Stomach (tissue), 9 donors: ENCODE results near the gene BNIP3. TPM values are rescaled to one million over a fixed set of nuclear protein-coding genes. Genes with fewer than 3 reads are reported as not detected.

Experiments
- DNase-seq, 2 donors: peaks; one replicate each; pipeline versions ENCODE4 v3.0.0 to v3.0.0-alpha.2; 2013 to 2019
- H3K27ac ChIP-seq, 5 donors: fragments of 200-600 bp in 4 of 5; sonication (generic) in 4 of 5; one replicate each; pipeline ENCODE4 v1.5.1; 2013 to 2019; ENCODE audit warnings: mild to moderate bottlenecking in 1 of 5, moderate library complexity in 1 of 5
- H3K27me3 ChIP-seq, 3 donors: fragments of 200-600 bp; sonication (generic); one replicate each; pipeline ENCODE4 v1.5.1; 2017 to 2019; ENCODE audit warnings: mixed run types in 1 of 3
- H3K36me3 ChIP-seq, 4 donors: fragments of 200-600 bp; sonication (generic); 1 replicate in 3 of 4; 2 replicates in 1 of 4; pipeline ENCODE4 v1.5.1; 2016 to 2019
- H3K4me1 ChIP-seq, 4 donors: fragments of 200-600 bp; sonication (generic); one replicate each; pipeline ENCODE4 v1.5.1; 2016 to 2019
- H3K4me3 ChIP-seq, 4 donors: fragments of 200-600 bp; sonication (generic) in 3 of 4; one replicate each; pipeline ENCODE4 v1.5.1; 2016 to 2019; ENCODE audit warnings: mild to moderate bottlenecking in 1 of 4
- H3K9me3 ChIP-seq, 4 donors: fragments of 200-600 bp; sonication (generic); one replicate each; pipeline ENCODE4 v1.5.1; 2016 to 2019
- CTCF ChIP-seq, 7 experiments: fragments of 450-650 bp in 4 of 7; fragments of 200-600 bp in 3 of 7; sonication (generic) in 3 of 7; IDR thresholded peaks; one replicate each; pipeline ENCODE4 v1.5.1; 2016 to 2019; ENCODE audit warnings: antibody characterized with exemption in 7 of 7, control low read depth in 2 of 7, mild to moderate bottlenecking in 1 of 7
- EP300 ChIP-seq: sonication (generic); formaldehyde crosslinking; IDR thresholded peaks from one replicate; pipeline ENCODE4 v1.6.1; 2017; ENCODE audit warnings: antibody characterized with exemption
- POLR2A ChIP-seq, 4 donors: fragments of 450-650 bp; IDR thresholded peaks; one replicate each; pipeline ENCODE4 v1.6.1; 2016; ENCODE audit warnings: antibody characterized with exemption in 4 of 4, control low read depth in 2 of 4, mild to moderate bottlenecking in 1 of 4, moderate library complexity in 1 of 4
- POLR2AphosphoS5 ChIP-seq, 3 donors: sonication (generic); formaldehyde crosslinking; IDR thresholded peaks; one replicate each; pipeline ENCODE4 v1.6.1; 2016; ENCODE audit warnings: antibody characterized with exemption in 3 of 3
- WGBS, 5 donors: extraction: QIAGEN DNeasy Blood & Tissue Kit in 3 of 5; methylation state at CpG; one replicate each; pipeline versions ENCODE4 v1.1.5 to v1.1.7; 2013 to 2018; 5-methylcytosine and 5-hydroxymethylcytosine counted together
- intact Hi-C: fragments of 100-400 bp; cut with DNase I; formaldehyde crosslinking; loops from one replicate; pipeline ENCODE4 v1.15.1; 2023; ENCODE audit warnings: low total_unique reads
- polyA plus RNA-seq, 3 donors: library from polyadenylated mRNA; stranded (reverse); fragments of 200-250 nt; gene quantifications; one replicate each; pipeline ENCODE4 v1.2.3, GENCODE V29; 2013
- total RNA-seq, 5 donors: library from RNA; depleted of rRNA; stranded (reverse); fragments of >200 nt; gene quantifications; one replicate each; pipeline versions ENCODE4 v1.1.0 to v1.2.3, GENCODE V29; 2014 to 2016
- donor health status: healthy with polysubstance abuse.
- donor health status: Bipolar disorder and iron deficiency.
- donor health status: healthy.

Gene BNIP3
- total and polyA plus RNA-seq, 8 donors: 9.8 to 81.7 (median 22.0) TPM

DNA sequence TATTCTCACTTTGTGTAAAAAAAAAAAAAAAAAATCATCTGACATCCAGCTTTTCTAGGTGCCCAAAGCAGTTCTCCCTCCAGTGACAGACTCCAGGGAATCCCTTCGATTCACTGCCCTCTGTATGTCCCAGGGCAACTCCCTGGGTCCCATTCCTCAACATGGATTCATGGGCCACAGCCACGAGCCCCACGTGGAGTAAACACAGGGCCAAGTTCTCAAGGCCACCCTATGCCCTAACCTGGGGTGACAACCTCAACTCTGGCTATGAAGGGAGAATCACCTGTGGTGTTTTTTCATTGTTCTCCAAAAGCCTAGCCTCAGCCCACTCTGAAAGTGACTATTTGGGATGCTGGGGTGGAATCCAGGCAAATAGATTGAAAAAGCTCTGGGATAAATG lies 3.4 kb downstream of the BNIP3 start:
- no peak for DNase-seq
- Histone ChIP-seq H3K4me1 (peaks cover 16 to 52% (median 38%) of the 10 kb centered on the region in 4 donors), H3K9me3 (no peaks in the 10 kb centered on the region), H3K27ac (no peak overlapping the region), H3K36me3 (peaks cover 0 to 5% (median 2%) of the 10 kb centered on the region in 4 donors), H3K4me3 (no peak overlapping the region), H3K27me3 (peaks cover 0 to 10% (median 6%) of the 10 kb centered on the region in 3 donors)
- no peak for TF ChIP-seq CTCF (IDR thresholded peaks at IDR 0.05)
- no peak for TF ChIP-seq POLR2AphosphoS5 (IDR thresholded peaks at IDR 0.05)
- no peak for TF ChIP-seq POLR2A (IDR thresholded peaks at IDR 0.05)
- no peak for TF ChIP-seq EP300
- intact Hi-C loops: no loop called here
- WGBS, 5 donors: 62 to 77% (median 68%) methylated on average over 3 of the region's 3 CpGs

GRCh38 chr10:131977323-131978096 lies 4.2 kb downstream of the BNIP3 start:
- 69 to 78% (median 75%) methylated on average over 13 of the region's 13 CpGs for WGBS, 5 donors
- Histone ChIP-seq H3K27me3 (peaks cover 0 to 8% (median 4%) of the 10 kb centered on the region in 3 donors), H3K4me1 (peaks cover 16 to 58% (median 39%) of the 10 kb centered on the region in 4 donors), H3K9me3 (no peaks in the 10 kb centered on the region), H3K4me3 (no peak overlapping the region), H3K36me3 (peaks cover 0 to 9% (median 8%) of the 10 kb centered on the region in 4 donors), H3K27ac (no peak overlapping the region)
- DNase-seq: peak in 1 of 2 donors; percentile 47
- intact Hi-C loops: no loop called here
- no peak for TF ChIP-seq EP300
- TF ChIP-seq POLR2A (IDR thresholded peaks at IDR 0.05): no peak
- no peak for TF ChIP-seq CTCF (IDR thresholded peaks at IDR 0.05)
- no peak for TF ChIP-seq POLR2AphosphoS5 (IDR thresholded peaks at IDR 0.05)

GRCh38 chr10:131975796-131976195 lies 5.9 kb downstream of the BNIP3 start:
- intact Hi-C loops: no loop called here

DNA sequence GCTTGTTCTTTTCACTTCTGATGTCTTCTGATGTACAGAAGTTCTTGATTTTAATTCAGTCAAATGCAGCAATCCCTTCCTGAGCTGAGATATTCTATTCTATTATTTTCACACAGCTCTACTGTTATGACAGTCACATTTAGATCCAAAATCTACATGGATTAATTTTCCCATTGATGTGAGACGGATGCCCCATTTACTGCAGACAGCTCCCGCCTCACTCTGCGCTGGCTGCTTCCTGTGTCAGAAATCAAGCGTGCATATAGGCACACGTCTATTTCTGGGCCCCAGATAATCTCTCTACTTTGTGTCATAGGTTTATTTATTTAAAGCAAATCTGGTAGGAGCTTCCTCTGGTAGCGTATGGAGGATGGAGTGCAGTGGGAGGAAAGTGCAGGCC lies 6.7 kb downstream of the BNIP3 start:
- Histone ChIP-seq H3K9me3 (no peaks in the 10 kb centered on the region), H3K36me3 (peaks cover 16 to 34% (median 31%) of the 10 kb centered on the region in 4 donors), H3K27me3 (no peaks in the 10 kb centered on the region), H3K27ac (no peak overlapping the region), H3K4me1 (peaks cover 4 to 43% (median 25%) of the 10 kb centered on the region in 4 donors), H3K4me3 (no peak overlapping the region)
- WGBS, 5 donors: 75 to 82% (median 80%) methylated on average over 6 of the region's 6 CpGs
- intact Hi-C loops: no loop called here
- TF ChIP-seq EP300 (no peak), POLR2AphosphoS5 (IDR thresholded peaks at IDR 0.05) (no peak), CTCF (IDR thresholded peaks at IDR 0.05) (no peak), POLR2A (IDR thresholded peaks at IDR 0.05) (no peak)
- no peak for DNase-seq

More at GRCh38 chr10:131975796-131976195, 5.9 kb downstream of the BNIP3 start:
- Histone ChIP-seq H3K27me3 (peaks cover 0 to 2% (median 0%) of the 10 kb centered on the region in 3 donors), H3K36me3 (peaks cover 8 to 26% (median 23%) of the 10 kb centered on the region in 4 donors), H3K4me3 (no peak overlapping the region), H3K9me3 (no peaks in the 10 kb centered on the region), H3K4me1 (peaks cover 10 to 51% (median 33%) of the 10 kb centered on the region in 4 donors), H3K27ac (no peak overlapping the region)
- TF ChIP-seq CTCF (IDR thresholded peaks at IDR 0.05): no peak
- no peak for TF ChIP-seq EP300
- no peak for TF ChIP-seq POLR2A (IDR thresholded peaks at IDR 0.05)
- no peak for TF ChIP-seq POLR2AphosphoS5 (IDR thresholded peaks at IDR 0.05)
- DNase-seq: no peak
- WGBS, 5 donors: 93 to 96% (median 94%) methylated on average over 10 of the region's 10 CpGs
